Measurements from ENCODE around the gene REXO2. TPM values are rescaled to one million over a fixed set of nuclear protein-coding genes. Genes with fewer than 3 reads are reported as not detected.

REXO2 gene
- total and polyA plus RNA-seq, 2 of the 13 experiments (the other 11 are each of a cell fraction or from before 2014, with no cell fraction given), result 95.6 to 104 TPM

- TF ChIP-seq ZNF407 (CRISPR knock-in tag; IDR thresholded peaks at IDR 0.05; ENCODE audit: not compliant biosample characterization), result no peak
- no peak for TF ChIP-seq CHD4 (IDR thresholded peaks at IDR 0.05; ENCODE audit: borderline replicate concordance, low read length)
- no peak for TF ChIP-seq KDM3A (CRISPR knock-in tag; IDR thresholded peaks at IDR 0.05; ENCODE audit: low read depth)
- TF ChIP-seq ZNF12 (CRISPR knock-in tag; IDR thresholded peaks at IDR 0.05), result peak; percentile 13; the same call in 1 of the 2 replicates
- TF ChIP-seq ZMYM4 (CRISPR knock-in tag; IDR thresholded peaks at IDR 0.05), result peak; percentile 94
- no peak for TF ChIP-seq RBM22 (optimal IDR thresholded peaks at IDR 0.05; ENCODE audit: low read length)
- peak; percentile 78; the same call in 1 of the 2 replicates for TF ChIP-seq ZNF790 (CRISPR knock-in tag; IDR thresholded peaks at IDR 0.05; ENCODE audit: borderline replicate concordance)
- TF ChIP-seq ZSCAN21 (CRISPR knock-in tag; IDR thresholded peaks at IDR 0.05; ENCODE audit: borderline replicate concordance), result peak; percentile 84; the same call in 1 of the 2 replicates
- TF ChIP-seq AKAP8 (CRISPR knock-in tag; IDR thresholded peaks at IDR 0.05), result peak; percentile 40
- TF ChIP-seq ESRRA (CRISPR knock-in tag; IDR thresholded peaks at IDR 0.05; ENCODE audit: low read depth), result peak; percentile 63; the same call in 1 of the 2 replicates
- TF ChIP-seq ZBTB2 (CRISPR knock-in tag; IDR thresholded peaks at IDR 0.05; ENCODE audit: low read depth), result no peak
- peak; percentile 41; the same call in 1 of the 2 replicates for TF ChIP-seq MAZ (IDR thresholded peaks at IDR 0.05; ENCODE audit: borderline replicate concordance, low read depth, low read length)
- TF ChIP-seq MAZ (CRISPR knock-in tag; IDR thresholded peaks at IDR 0.05; ENCODE audit: low read depth), result peak; percentile 79; the same call in 1 of the 2 replicates
- 0 out of 2 replicates have a peak, but pooled peaks have one; percentile 54 for TF ChIP-seq ZNF44 (CRISPR knock-in tag; IDR thresholded peaks at IDR 0.05)
- 0 out of 2 replicates have a peak, but pooled peaks have one; percentile 45 for TF ChIP-seq ZMYM2 (CRISPR knock-in tag; IDR thresholded peaks at IDR 0.05)
- TF ChIP-seq, protein P1, sequence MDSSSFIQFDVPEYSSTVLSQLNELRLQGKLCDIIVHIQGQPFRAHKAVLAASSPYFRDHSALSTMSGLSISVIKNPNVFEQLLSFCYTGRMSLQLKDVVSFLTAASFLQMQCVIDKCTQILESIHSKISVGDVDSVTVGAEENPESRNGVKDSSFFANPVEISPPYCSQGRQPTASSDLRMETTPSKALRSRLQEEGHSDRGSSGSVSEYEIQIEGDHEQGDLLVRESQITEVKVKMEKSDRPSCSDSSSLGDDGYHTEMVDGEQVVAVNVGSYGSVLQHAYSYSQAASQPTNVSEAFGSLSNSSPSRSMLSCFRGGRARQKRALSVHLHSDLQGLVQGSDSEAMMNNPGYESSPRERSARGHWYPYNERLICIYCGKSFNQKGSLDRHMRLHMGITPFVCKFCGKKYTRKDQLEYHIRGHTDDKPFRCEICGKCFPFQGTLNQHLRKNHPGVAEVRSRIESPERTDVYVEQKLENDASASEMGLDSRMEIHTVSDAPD (CRISPR knock-in tag; IDR thresholded peaks at IDR 0.05), result no peak
- no peak for TF ChIP-seq ZNF432 (CRISPR knock-in tag; IDR thresholded peaks at IDR 0.05; ENCODE audit: borderline replicate concordance)
- no peak; the same call in none of the 2 replicates for TF ChIP-seq ZNF205 (CRISPR knock-in tag; IDR thresholded peaks at IDR 0.05)
These were observed 38.9 kb upstream of the REXO2 start, which contains the start of the genes C11orf71 and RBM7 (continued) for GRCh38 chr11:114400216-114400914.

Measured in HepG2 (cell line).